Neural cell (in vitro differentiated cells): Measurements from ENCODE around the gene CABLES2.

Source experiments
- CTCF ChIP-seq: fragments of 450-650 bp; IDR thresholded peaks from 2 replicates; pipeline ENCODE4 v1.5.1; 2014; ENCODE audit warnings: antibody characterized with exemption, mild to moderate bottlenecking, moderate library complexity; ENCODE audit not compliant: poor library complexity, severe bottlenecking
- EP300 ChIP-seq: fragments of 450-650 bp; conservative IDR thresholded peaks from 2 replicates; pipeline ENCODE4 v1.6.1; 2014; ENCODE audit warnings: antibody characterized with exemption, mild to moderate bottlenecking, moderate library complexity; ENCODE audit not compliant: poor library complexity, severe bottlenecking
- EZH2 ChIP-seq: fragments of 200-600, 300-800 bp; shearing (Covaris generic), sonication (generic); IDR thresholded peaks from 2 replicates; pipeline ENCODE4 v1.6.1; 2014; ENCODE audit warnings: antibody characterized with exemption, low read length, borderline replicate concordance, mild to moderate bottlenecking; ENCODE audit not compliant: insufficient read depth, poor library complexity, severe bottlenecking
- MXI1 ChIP-seq: fragments of 450-650 bp; conservative IDR thresholded peaks from 2 replicates; pipeline ENCODE4 v1.6.1; 2014; ENCODE audit warnings: antibody characterized with exemption, mild to moderate bottlenecking; ENCODE audit not compliant: poor library complexity, severe bottlenecking
- POLR2AphosphoS5 ChIP-seq: IDR thresholded peaks from 2 replicates; pipeline ENCODE4 v1.6.1; 2012
- RAD21 ChIP-seq: fragments of 450-650 bp; conservative IDR thresholded peaks from 2 replicates; pipeline ENCODE4 v1.6.1; 2014; ENCODE audit warnings: antibody characterized with exemption, mild to moderate bottlenecking, moderate library complexity
- SMC3 ChIP-seq: fragments of 450-650 bp; conservative IDR thresholded peaks from 2 replicates; pipeline ENCODE4 v1.6.1; 2014; ENCODE audit warnings: antibody characterized with exemption, mild to moderate bottlenecking, moderate library complexity; ENCODE audit not compliant: poor library complexity
- TAF1 ChIP-seq: IDR thresholded peaks from 2 replicates; pipeline ENCODE4 v1.6.1; 2012; ENCODE audit warnings: low read depth
- TF ChIP-seq, protein P1 (sequence below): IDR thresholded peaks from 2 replicates; pipeline ENCODE4 v1.6.1; 2012; ENCODE audit warnings: borderline replicate concordance

DNA sequence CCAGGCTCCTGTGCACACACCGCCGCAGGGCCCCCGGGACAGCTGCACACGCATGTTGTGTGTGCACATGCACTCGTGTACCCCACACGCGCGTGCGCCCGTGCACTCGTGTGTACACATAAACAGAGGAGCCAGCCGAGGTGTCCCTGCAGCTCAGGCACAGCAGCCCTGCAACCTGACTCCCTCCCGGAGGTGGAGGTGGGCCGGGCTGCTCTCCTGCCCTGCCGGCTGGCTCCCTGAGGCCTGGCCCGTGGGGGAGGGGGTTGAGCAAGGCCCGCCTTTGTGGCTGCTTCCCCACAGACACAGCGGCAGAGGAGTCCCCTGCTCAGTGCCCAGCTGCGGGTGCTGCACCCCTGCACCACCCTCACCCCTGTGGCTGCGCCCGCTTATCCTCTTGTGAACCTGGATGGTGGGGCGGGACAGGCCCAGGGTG, 19.6 kb upstream of the CABLES2 start:
- TF ChIP-seq EZH2 (no peak), CTCF (no peak), SMC3 (no peak), POLR2AphosphoS5 (no peak), EP300 (no peak), MXI1 (no peak), RAD21 (no peak), TAF1 (no peak)
- TF ChIP-seq, protein P1, sequence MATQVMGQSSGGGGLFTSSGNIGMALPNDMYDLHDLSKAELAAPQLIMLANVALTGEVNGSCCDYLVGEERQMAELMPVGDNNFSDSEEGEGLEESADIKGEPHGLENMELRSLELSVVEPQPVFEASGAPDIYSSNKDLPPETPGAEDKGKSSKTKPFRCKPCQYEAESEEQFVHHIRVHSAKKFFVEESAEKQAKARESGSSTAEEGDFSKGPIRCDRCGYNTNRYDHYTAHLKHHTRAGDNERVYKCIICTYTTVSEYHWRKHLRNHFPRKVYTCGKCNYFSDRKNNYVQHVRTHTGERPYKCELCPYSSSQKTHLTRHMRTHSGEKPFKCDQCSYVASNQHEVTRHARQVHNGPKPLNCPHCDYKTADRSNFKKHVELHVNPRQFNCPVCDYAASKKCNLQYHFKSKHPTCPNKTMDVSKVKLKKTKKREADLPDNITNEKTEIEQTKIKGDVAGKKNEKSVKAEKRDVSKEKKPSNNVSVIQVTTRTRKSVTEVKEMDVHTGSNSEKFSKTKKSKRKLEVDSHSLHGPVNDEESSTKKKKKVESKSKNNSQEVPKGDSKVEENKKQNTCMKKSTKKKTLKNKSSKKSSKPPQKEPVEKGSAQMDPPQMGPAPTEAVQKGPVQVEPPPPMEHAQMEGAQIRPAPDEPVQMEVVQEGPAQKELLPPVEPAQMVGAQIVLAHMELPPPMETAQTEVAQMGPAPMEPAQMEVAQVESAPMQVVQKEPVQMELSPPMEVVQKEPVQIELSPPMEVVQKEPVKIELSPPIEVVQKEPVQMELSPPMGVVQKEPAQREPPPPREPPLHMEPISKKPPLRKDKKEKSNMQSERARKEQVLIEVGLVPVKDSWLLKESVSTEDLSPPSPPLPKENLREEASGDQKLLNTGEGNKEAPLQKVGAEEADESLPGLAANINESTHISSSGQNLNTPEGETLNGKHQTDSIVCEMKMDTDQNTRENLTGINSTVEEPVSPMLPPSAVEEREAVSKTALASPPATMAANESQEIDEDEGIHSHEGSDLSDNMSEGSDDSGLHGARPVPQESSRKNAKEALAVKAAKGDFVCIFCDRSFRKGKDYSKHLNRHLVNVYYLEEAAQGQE = no peak
